CD4-positive, alpha-beta T cell treated with Interleukin-6 at 100 ng/mL for 8 hours (primary cell): ENCODE measurements around the gene TMEM151A.

Experiments
- DNase-seq: peaks from one replicate; pipeline ENCODE4 v3.0.0-alpha.2; 2020; ENCODE audit warnings: mixed read lengths, low spot score

The TMEM151A gene

GRCh38 chr11:66336234-66337102, 44.8 kb downstream of the TMEM151A start, which contains the start of gene RIN1:
Gene RIN1, minus strand, starts transcription at chr11:66336434. Its CDS starts 32 bp downstream, at chr11:66336402.
- no peak for DNase-seq

- DNase-seq: no peak
These were observed 45.6 kb downstream of the TMEM151A start for GRCh38 chr11:66337103-66337899.

GRCh38 chr11:66338276-66339161, 46.8 kb downstream of the TMEM151A start:
- no peak for DNase-seq

- DNase-seq: no peak
These were observed 47.5 kb downstream of the TMEM151A start for GRCh38 chr11:66339162-66339675.

GRCh38 chr11:66339686-66340483, 48.2 kb downstream of the TMEM151A start:
- DNase-seq: no peak

- DNase-seq: no peak
These were observed 49.2 kb downstream of the TMEM151A start for GRCh38 chr11:66340596-66341501.

GRCh38 chr11:66341502-66342126, 49.9 kb downstream of the TMEM151A start:
- DNase-seq: no peak

- no peak for DNase-seq
These were observed 51.5 kb downstream of the TMEM151A start for GRCh38 chr11:66343176-66343575.

- peak; percentile 95 for DNase-seq
These were observed 53.0 kb downstream of the TMEM151A start, which contains the start of gene BRMS1 for GRCh38 chr11:66344550-66345315. Gene BRMS1, minus strand, starts transcription at chr11:66345104. Its CDS starts 2,870 bp downstream, at chr11:66342234.

- DNase-seq: no peak
These were observed 53.6 kb downstream of the TMEM151A start for GRCh38 chr11:66345316-66345649.
